ENCODE measurements around the gene OR2V2. TPM values are rescaled to one million over a fixed set of nuclear protein-coding genes. Genes with fewer than 3 reads are reported as not detected.
"Not testable (repeated sequence)": the region's sequence is repeated elsewhere in the genome, so short reads cannot be mapped to it uniquely, and the experiment has no call there.

OR2V2 gene
- total RNA-seq, 1 experiment from 2014 or later, result not detected

DNA sequence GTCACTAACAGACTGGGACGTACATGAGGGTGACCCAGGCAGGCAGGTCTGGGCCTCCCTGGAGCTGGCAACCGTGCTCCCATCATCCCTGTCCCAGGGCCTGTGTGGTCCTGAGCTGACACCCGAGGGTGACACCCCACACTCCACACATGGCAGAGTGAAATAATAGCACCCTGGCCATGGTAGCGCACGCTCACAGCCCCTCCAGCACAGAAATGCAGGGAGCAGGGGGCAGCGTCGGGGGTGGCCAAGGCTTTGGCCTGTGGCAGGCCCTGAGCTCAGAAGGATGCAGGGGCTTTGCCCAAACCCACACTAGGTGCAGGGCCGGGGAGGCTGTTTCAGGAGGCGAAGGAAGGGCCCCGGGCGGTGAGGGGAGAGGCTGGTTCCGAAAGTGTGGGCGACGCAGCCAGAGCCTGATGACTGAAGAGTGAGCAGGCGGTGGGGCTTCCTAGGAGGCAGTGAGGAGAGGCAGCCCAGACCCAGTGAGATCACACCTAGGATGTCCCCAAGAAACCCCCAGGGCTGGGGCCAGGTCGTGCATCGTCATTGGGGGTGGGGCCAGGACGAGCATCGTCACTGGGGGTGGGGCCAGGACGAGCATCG is 12.9 kb downstream of the OR2V2 start:
- Histone ChIP-seq H3K9me3 (ENCODE audit: low read length) (no peaks in the 10 kb centered on the region), H3K4me1 (ENCODE audit: low read length) (peaks cover 15% of the 10 kb centered on the region), H4K20me1 (ENCODE audit: insufficient read depth, low read depth, low read length) (no peaks in the 10 kb centered on the region), H3K4me3 (ENCODE audit: low read length) (peak overlapping the region; percentile 56; the same call in 1 of the 2 replicates), H3K36me3 (ENCODE audit: insufficient read depth, low read length) (no peaks in the 10 kb centered on the region), H3K79me2 (ENCODE audit: low read length) (no peaks in the 10 kb centered on the region), H3K27ac (ENCODE audit: low read length) (peak overlapping the region; percentile 49; the same call in 1 of the 2 replicates), H3K9ac (ENCODE audit: low read length) (peak overlapping the region; percentile 47), H3K27me3 (ENCODE audit: low read length) (no peaks in the 10 kb centered on the region), H2AFZ (ENCODE audit: low read length) (peak overlapping the region; percentile 95), H3K4me2 (ENCODE audit: low read depth, low read length, poor library complexity, severe bottlenecking) (peak overlapping the region; percentile 58), H3K9me2 (replicated peaks; ENCODE audit: insufficient read depth, low read length) (no peaks in the 10 kb centered on the region)
- DNase-seq, result peak; percentile 78

DNA sequence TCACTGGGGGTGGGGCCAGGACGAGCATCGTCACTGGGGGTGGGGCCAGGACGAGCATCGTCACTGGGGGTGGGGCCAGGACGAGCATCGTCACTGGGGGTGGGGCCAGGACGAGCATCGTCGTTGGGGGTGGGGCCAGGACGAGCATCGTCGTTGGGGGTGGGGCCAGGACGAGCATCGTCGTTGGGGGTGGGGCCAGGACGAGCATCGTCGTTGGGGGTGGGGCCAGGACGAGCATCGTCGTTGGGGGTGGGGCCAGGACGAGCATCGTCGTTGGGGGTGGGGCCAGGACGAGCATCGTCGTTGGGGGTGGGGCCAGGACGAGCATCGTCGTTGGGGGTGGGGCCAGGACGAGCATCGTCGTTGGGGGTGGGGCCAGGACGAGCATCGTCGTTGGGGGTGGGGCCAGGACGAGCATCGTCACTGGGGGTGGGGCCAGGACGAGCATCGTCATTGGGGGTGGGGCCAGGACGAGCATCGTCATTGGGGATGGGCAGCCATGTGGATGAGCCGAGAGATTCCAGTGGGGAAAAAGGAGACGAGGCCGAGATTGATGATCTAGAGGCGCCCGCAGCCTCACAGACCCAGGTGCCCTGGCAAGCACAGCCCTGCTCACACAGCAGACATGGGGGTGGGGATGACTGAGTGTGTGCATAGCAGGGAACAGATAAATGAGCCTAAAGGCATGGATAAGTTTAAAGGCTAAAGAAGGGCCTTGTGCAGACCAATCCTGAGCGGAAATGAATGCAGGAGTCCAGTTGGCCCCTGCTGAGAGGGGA is 13.6 kb downstream of the OR2V2 start:
- H3K9me2 ChIP-seq (replicated peaks; ENCODE audit: insufficient read depth, low read length); H4K20me1 ChIP-seq (ENCODE audit: insufficient read depth, low read depth, low read length); H3K27me3 ChIP-seq (ENCODE audit: low read length); H3K36me3 ChIP-seq (ENCODE audit: insufficient read depth, low read length); H3K79me2 ChIP-seq (ENCODE audit: low read length); H3K9me3 ChIP-seq (ENCODE audit: low read length): not testable (repeated sequence)
- Histone ChIP-seq H3K4me3 (ENCODE audit: low read length) (peak overlapping the region; percentile 63), H3K4me1 (ENCODE audit: low read length) (peaks cover 15% of the 10 kb centered on the region), H2AFZ (ENCODE audit: low read length) (peak overlapping the region; percentile 96), H3K27ac (ENCODE audit: low read length) (peak overlapping the region; percentile 51; the same call in 1 of the 2 replicates), H3K9ac (ENCODE audit: low read length) (peak overlapping the region; percentile 72), H3K4me2 (ENCODE audit: low read depth, low read length, poor library complexity, severe bottlenecking) (peak overlapping the region; percentile 73)
- DNase-seq, result peak; percentile 75

DNA sequence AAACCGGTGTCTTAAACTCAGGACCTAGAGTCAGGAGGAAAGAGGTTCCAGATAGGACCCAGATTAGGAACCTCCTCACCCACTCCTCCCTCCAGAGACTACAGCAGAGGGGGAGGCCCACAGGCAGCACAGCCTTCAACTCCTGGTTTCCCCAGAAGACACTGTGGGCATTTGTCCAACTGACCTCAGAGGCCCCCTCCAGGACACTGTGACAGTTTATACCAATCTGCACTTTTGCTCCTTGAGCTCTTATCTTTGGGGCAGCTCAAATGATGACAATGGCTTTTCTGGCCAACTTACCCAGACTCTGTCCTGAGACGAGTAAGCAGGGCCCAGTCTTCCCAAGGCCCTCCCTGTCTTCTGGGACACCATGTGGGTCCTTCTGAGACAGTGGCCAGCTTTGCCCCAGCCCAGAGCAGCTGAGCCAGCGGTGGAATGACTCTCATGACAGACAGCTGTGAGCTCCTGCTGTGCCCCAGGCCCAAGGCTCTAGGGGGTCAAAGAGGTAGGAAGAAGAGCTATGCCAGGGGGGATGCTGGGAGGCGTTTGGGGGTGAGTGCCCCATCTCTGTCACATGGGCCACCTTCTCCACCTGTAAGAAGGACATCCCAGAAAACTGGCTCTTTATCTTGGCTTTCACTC is 14.3 kb downstream of the OR2V2 start:
- Histone ChIP-seq H3K79me2 (ENCODE audit: low read length) (no peaks in the 10 kb centered on the region), H3K27me3 (ENCODE audit: low read length) (no peaks in the 10 kb centered on the region), H3K9me3 (ENCODE audit: low read length) (no peaks in the 10 kb centered on the region), H3K4me2 (ENCODE audit: low read depth, low read length, poor library complexity, severe bottlenecking) (peak overlapping the region; percentile 73), H3K9ac (ENCODE audit: low read length) (peak overlapping the region; percentile 72), H3K4me1 (ENCODE audit: low read length) (peaks cover 16% of the 10 kb centered on the region), H3K27ac (ENCODE audit: low read length) (peak overlapping the region; percentile 51; the same call in 1 of the 2 replicates), H3K36me3 (ENCODE audit: insufficient read depth, low read length) (no peaks in the 10 kb centered on the region), H3K4me3 (ENCODE audit: low read length) (peak overlapping the region; percentile 63), H2AFZ (ENCODE audit: low read length) (peak overlapping the region; percentile 96), H4K20me1 (ENCODE audit: insufficient read depth, low read depth, low read length) (no peaks in the 10 kb centered on the region), H3K9me2 (replicated peaks; ENCODE audit: insufficient read depth, low read length) (no peaks in the 10 kb centered on the region)
- no peak for DNase-seq

DNA sequence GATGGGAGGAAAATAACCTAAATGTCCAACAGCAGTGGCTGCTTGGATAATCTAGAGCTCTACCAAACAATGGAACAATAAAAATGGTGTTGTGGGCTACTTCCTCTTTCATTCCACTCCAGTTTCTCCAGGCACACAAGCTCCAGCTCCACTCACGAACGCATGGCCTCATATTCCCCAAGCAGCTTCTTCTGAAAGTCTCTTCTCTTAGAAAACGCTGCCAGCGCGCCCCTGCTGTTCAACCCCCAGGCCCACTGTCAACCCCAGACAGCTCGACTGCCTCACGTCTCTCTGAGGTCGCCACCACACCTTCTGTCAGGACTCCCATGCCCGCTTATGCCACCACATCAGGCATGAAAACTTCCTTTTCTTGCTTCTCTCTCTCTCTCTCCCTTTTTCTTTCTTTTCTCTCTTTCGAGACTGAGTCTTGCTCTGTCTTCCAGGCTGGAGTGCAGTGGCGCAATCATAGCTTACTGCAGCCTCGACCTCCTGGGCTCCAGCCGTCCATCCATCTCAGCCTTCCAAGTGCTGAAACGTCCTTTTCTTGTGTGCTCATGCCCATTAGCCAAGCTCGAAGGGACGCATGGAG is 16.2 kb downstream of the OR2V2 start:
- Histone ChIP-seq H3K79me2 (ENCODE audit: low read length) (no peaks in the 10 kb centered on the region), H3K4me3 (ENCODE audit: low read length) (no peak overlapping the region), H3K27me3 (ENCODE audit: low read length) (no peaks in the 10 kb centered on the region), H3K4me1 (ENCODE audit: low read length) (peaks cover 35% of the 10 kb centered on the region), H3K4me2 (ENCODE audit: low read depth, low read length, poor library complexity, severe bottlenecking) (no peak overlapping the region), H3K27ac (ENCODE audit: low read length) (no peak overlapping the region), H3K9me3 (ENCODE audit: low read length) (no peaks in the 10 kb centered on the region), H2AFZ (ENCODE audit: low read length) (peak overlapping the region; percentile 67; the same call in 1 of the 2 replicates), H3K36me3 (ENCODE audit: insufficient read depth, low read length) (no peaks in the 10 kb centered on the region), H3K9ac (ENCODE audit: low read length) (no peak overlapping the region), H3K9me2 (replicated peaks; ENCODE audit: insufficient read depth, low read length) (no peaks in the 10 kb centered on the region), H4K20me1 (ENCODE audit: insufficient read depth, low read depth, low read length) (no peaks in the 10 kb centered on the region)
- no peak for DNase-seq

DNA sequence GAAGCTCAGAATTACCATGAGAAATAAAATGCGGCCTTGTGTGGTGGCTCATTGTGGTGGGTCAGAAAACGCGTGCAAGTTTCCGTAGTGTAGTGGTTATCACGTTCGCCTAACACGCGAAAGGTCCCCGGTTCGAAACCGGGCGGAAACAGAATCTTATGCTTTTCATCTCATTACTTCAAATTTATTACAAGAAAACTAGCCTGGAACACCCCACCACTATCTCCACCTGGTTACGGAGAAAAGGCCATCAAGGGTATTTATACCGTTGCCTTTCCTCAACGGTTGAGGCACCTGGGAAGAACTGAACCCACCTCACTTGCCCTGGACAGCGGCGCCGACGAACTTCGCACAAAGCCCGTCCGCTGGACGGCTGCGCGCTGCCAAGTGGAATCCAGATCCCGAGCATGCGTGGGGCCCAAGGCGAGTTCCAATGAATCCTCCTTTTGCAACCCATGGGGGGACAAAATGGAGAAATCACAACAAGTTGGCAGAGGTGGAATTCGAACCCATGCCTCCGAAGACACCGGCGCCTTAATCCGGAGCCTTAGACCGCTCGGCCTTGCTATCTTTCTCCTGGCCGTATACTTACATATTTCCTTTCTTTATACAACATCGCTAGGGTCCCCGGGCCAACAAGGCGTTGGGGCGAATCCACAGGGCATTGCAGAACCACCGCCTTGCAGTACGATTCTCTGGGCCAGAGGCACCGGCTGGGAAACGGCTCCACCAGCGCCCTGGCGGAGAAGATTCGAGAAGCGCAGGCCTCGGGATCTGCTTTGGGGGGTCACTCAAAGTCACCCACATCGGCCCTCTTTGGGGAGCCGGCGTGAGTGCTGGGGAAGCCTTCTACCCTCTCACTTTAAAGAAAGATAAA is 16.9 kb downstream of the OR2V2 start:
- DNase-seq, result no peak

DNA sequence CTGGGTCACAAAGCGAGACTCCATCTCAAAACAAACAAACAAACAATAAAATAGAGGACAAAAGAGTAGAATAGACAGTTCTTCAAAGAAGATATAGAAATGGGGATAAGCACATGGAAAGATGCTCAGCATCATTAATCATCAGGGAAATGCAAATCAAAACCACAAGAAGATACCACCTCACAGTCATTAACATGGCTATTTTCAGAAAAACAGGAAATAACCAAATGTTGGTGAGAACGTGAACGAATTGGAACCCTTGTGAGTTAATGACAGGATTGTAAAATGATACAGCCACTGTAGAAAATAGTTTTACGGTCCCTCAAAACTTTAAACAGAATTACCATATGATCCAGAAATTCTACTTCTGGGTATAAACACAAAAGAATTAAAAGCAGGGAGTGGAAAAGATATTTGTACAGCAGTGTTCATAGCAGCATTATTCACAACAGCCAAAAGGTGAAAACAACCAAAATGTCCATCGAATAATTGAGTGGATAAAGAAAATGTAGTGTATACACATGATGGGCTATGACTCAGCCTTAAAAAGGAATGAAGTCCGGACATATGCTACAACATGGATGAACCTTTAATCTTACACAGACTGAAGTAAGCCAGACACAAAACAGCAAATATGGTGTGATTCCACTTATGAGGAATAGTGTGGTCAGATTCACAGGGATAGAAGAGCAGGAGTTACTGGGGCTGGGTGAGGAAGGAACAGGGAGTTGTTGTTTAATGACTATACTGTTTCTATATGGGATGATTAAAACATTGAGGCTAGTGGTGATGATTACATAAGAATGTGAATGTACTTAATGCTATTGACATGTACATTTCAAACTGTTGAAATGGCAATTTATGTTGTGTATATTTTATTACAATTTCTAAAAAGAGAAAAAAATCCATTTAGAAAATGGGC is 19.7 kb downstream of the OR2V2 start:
- no peaks in the 10 kb centered on the region for H3K36me3 ChIP-seq (ENCODE audit: insufficient read depth, low read length)
- H2AFZ ChIP-seq (ENCODE audit: low read length), result no peak overlapping the region
- H3K9me2 ChIP-seq (replicated peaks; ENCODE audit: insufficient read depth, low read length), result no peaks in the 10 kb centered on the region
- DNase-seq, result peak; percentile 65
- H3K4me2 ChIP-seq (ENCODE audit: low read depth, low read length, poor library complexity, severe bottlenecking), result peak overlapping the region; percentile 49
- no peaks in the 10 kb centered on the region for H3K9me3 ChIP-seq (ENCODE audit: low read length)
- H3K4me3 ChIP-seq (ENCODE audit: low read length), result peak overlapping the region; percentile 27; the same call in 1 of the 2 replicates
- no peaks in the 10 kb centered on the region for H3K27me3 ChIP-seq (ENCODE audit: low read length)
- H3K4me1 ChIP-seq (ENCODE audit: low read length), result peaks cover 22% of the 10 kb centered on the region
- no peak overlapping the region for H3K27ac ChIP-seq (ENCODE audit: low read length)
- no peak overlapping the region for H3K9ac ChIP-seq (ENCODE audit: low read length)
- no peaks in the 10 kb centered on the region for H4K20me1 ChIP-seq (ENCODE audit: insufficient read depth, low read depth, low read length)
- no peaks in the 10 kb centered on the region for H3K79me2 ChIP-seq (ENCODE audit: low read length)

More for the DNA sequence above, 16.9 kb downstream of the OR2V2 start:
- Histone ChIP-seq H3K4me3 (ENCODE audit: low read length) (no peak overlapping the region), H3K9me3 (ENCODE audit: low read length) (no peaks in the 10 kb centered on the region), H2AFZ (ENCODE audit: low read length) (no peak overlapping the region), H4K20me1 (ENCODE audit: insufficient read depth, low read depth, low read length) (no peaks in the 10 kb centered on the region), H3K27me3 (ENCODE audit: low read length) (no peaks in the 10 kb centered on the region), H3K9me2 (replicated peaks; ENCODE audit: insufficient read depth, low read length) (no peaks in the 10 kb centered on the region), H3K4me2 (ENCODE audit: low read depth, low read length, poor library complexity, severe bottlenecking) (no peak overlapping the region), H3K79me2 (ENCODE audit: low read length) (no peaks in the 10 kb centered on the region), H3K4me1 (ENCODE audit: low read length) (peaks cover 36% of the 10 kb centered on the region), H3K36me3 (ENCODE audit: insufficient read depth, low read length) (no peaks in the 10 kb centered on the region), H3K27ac (ENCODE audit: low read length) (no peak overlapping the region), H3K9ac (ENCODE audit: low read length) (no peak overlapping the region)

Measured in Karpas-422 (cell line).